NCI-H1694 treated with DMSO at 0.1 percent for 48 hours (cell line): ENCODE data around the gene ACVR1.
A peak's percentile ranks its signal among the peaks of the same experiment; 100 is the strongest.

Source experiments
- DNase-seq: peaks from one replicate; lab custom pipeline; 2025; lab: John Stamatoyannopoulos, UW

ACVR1 gene

GRCh38 chr2:157876066-157876785, at the start of gene ACVR1:
TSS of gene ACVR1 (minus strand) at chr2:157876330. CDS start at chr2:157799493, 76,837 bp downstream.
- DNase-seq = peak; percentile 92

GRCh38 chr2:157925071-157925470, 48.9 kb upstream of the ACVR1 start:
- no peak for DNase-seq

- DNase-seq = no peak
Measured at GRCh38 chr2:157923598-157924217, 47.6 kb upstream of the ACVR1 start.

GRCh38 chr2:157922815-157923214, 46.7 kb upstream of the ACVR1 start:
- DNase-seq = no peak

GRCh38 chr2:157922336-157922735, 46.2 kb upstream of the ACVR1 start:
- no peak for DNase-seq

- DNase-seq = no peak
Measured at GRCh38 chr2:157920736-157921135, 44.6 kb upstream of the ACVR1 start.

- no peak for DNase-seq
Measured at GRCh38 chr2:157919181-157919580, 43.1 kb upstream of the ACVR1 start.

GRCh38 chr2:157918319-157918718, 42.2 kb upstream of the ACVR1 start:
- no peak for DNase-seq

- DNase-seq = no peak
Measured at GRCh38 chr2:157911750-157912149, 35.6 kb upstream of the ACVR1 start.

- DNase-seq = no peak
Measured at GRCh38 chr2:157911246-157911645, 35.1 kb upstream of the ACVR1 start.

GRCh38 chr2:157905092-157905491, 29.0 kb upstream of the ACVR1 start:
- DNase-seq = no peak

- no peak for DNase-seq
Measured at GRCh38 chr2:157903626-157904025, 27.5 kb upstream of the ACVR1 start.

- no peak for DNase-seq
Measured at GRCh38 chr2:157903151-157903550, 27.0 kb upstream of the ACVR1 start.

- no peak for DNase-seq
Measured at GRCh38 chr2:157902692-157903091, 26.6 kb upstream of the ACVR1 start.

- no peak for DNase-seq
Measured at GRCh38 chr2:157901325-157901724, 25.2 kb upstream of the ACVR1 start.

GRCh38 chr2:157900684-157901083, 24.6 kb upstream of the ACVR1 start:
- DNase-seq = no peak

GRCh38 chr2:157900203-157900602, 24.1 kb upstream of the ACVR1 start:
- DNase-seq = no peak

GRCh38 chr2:157899125-157899839, 23.2 kb upstream of the ACVR1 start:
- DNase-seq = no peak

- DNase-seq = no peak
Measured at GRCh38 chr2:157898591-157898996, 22.5 kb upstream of the ACVR1 start.

GRCh38 chr2:157897106-157897971, 21.2 kb upstream of the ACVR1 start:
- DNase-seq = no peak

- no peak for DNase-seq
Measured at GRCh38 chr2:157895531-157895930, 19.4 kb upstream of the ACVR1 start.
